Osteocyte (in vitro differentiated cells): ENCODE results near the gene CENPF. TPM values are rescaled to one million over a fixed set of nuclear protein-coding genes. Genes with fewer than 3 reads are reported as not detected.
"Not testable (repeated sequence)": the region's sequence is repeated elsewhere in the genome, so short reads cannot be mapped to it uniquely, and the experiment has no call there.

Experiments used
- DNase-seq: peaks from one replicate; pipeline ENCODE4 v3.0.0; 2021; ENCODE audit warnings: mixed read lengths; ENCODE audit not compliant: unreplicated experiment; ENCODE audit errors: extremely low spot score
- H3K27ac Mint-ChIP-seq: one replicate; pipeline ENCODE4 v1.8.0; 2021; ENCODE audit warnings: mild to moderate bottlenecking, mixed read lengths; ENCODE audit not compliant: unreplicated experiment
- H3K27me3 Mint-ChIP-seq: one replicate; pipeline ENCODE4 v1.8.0; 2021; ENCODE audit warnings: mixed read lengths; ENCODE audit not compliant: unreplicated experiment
- H3K36me3 Mint-ChIP-seq: one replicate; pipeline ENCODE4 v1.8.0; 2021; ENCODE audit warnings: mixed read lengths; ENCODE audit not compliant: unreplicated experiment
- H3K4me1 Mint-ChIP-seq: one replicate; pipeline ENCODE4 v1.8.0; 2021; ENCODE audit warnings: mixed read lengths; ENCODE audit not compliant: unreplicated experiment
- H3K4me3 Mint-ChIP-seq: one replicate; pipeline ENCODE4 v1.8.0; 2021; ENCODE audit warnings: mild to moderate bottlenecking, moderate library complexity, mixed read lengths; ENCODE audit not compliant: unreplicated experiment
- H3K9me3 Mint-ChIP-seq: one replicate; pipeline ENCODE4 v1.8.0; 2021; ENCODE audit warnings: mixed read lengths; ENCODE audit not compliant: unreplicated experiment
- CTCF ChIP-seq: fragments of 200-600 bp; sonication (generic); IDR thresholded peaks from 2 replicates; pipeline ENCODE4 v1.5.0; 2021; ENCODE audit warnings: antibody characterized with exemption, mild to moderate bottlenecking, moderate library complexity
- total RNA-seq: library from RNA; stranded (reverse); gene quantifications from 2 replicates; pipeline ENCODE4 v1.2.1, GENCODE V29; 2021

Gene CENPF
- total RNA-seq, 1 donor from 2014 or later: 21.5 TPM

GRCh38 chr1:214571281-214571680 is 31.7 kb upstream of the CENPF start:
- DNase-seq: no peak
- Mint-ChIP-seq H3K4me1 (peaks cover 55% of the 10 kb centered on the region), H3K9me3 (no peaks in the 10 kb centered on the region), H3K27me3 (no peaks in the 10 kb centered on the region), H3K27ac (no peak overlapping the region), H3K36me3 (peaks cover 5% of the 10 kb centered on the region), H3K4me3 (no peak overlapping the region)
- TF ChIP-seq CTCF: no peak

- no peaks in the 10 kb centered on the region for H3K27me3 Mint-ChIP-seq
- no peak for TF ChIP-seq CTCF
- peaks cover 9% of the 10 kb centered on the region for H3K36me3 Mint-ChIP-seq
- no peak overlapping the region for H3K4me3 Mint-ChIP-seq
- no peak overlapping the region for H3K27ac Mint-ChIP-seq
- no peak for DNase-seq
- peaks cover 33% of the 10 kb centered on the region for H3K4me1 Mint-ChIP-seq
- no peaks in the 10 kb centered on the region for H3K9me3 Mint-ChIP-seq
Observed at GRCh38 chr1:214573386-214574318, 29.3 kb upstream of the CENPF start.

GRCh38 chr1:214574598-214575411 is 28.2 kb upstream of the CENPF start:
- TF ChIP-seq CTCF: no peak

GRCh38 chr1:214576120-214576519 is 26.9 kb upstream of the CENPF start:
- not testable (repeated sequence) for H3K27ac Mint-ChIP-seq, H3K27me3 Mint-ChIP-seq, H3K9me3 Mint-ChIP-seq, DNase-seq, H3K4me3 Mint-ChIP-seq, H3K36me3 Mint-ChIP-seq
- H3K4me1 Mint-ChIP-seq: peaks cover 18% of the 10 kb centered on the region

More at GRCh38 chr1:214574598-214575411, 28.2 kb upstream of the CENPF start:
- Mint-ChIP-seq H3K36me3 (peaks cover 9% of the 10 kb centered on the region), H3K9me3 (no peaks in the 10 kb centered on the region), H3K27ac (no peak overlapping the region), H3K4me3 (no peak overlapping the region), H3K4me1 (peaks cover 28% of the 10 kb centered on the region), H3K27me3 (no peaks in the 10 kb centered on the region)
- DNase-seq: no peak

GRCh38 chr1:214579183-214579582 is 23.8 kb upstream of the CENPF start:
- Mint-ChIP-seq H3K27me3 (no peaks in the 10 kb centered on the region), H3K36me3 (peaks cover 9% of the 10 kb centered on the region), H3K4me3 (no peak overlapping the region), H3K4me1 (peaks cover 33% of the 10 kb centered on the region), H3K27ac (no peak overlapping the region), H3K9me3 (no peaks in the 10 kb centered on the region)
- no peak for DNase-seq
- TF ChIP-seq CTCF: no peak
